Posterior vena cava (tissue), 2 donors: ENCODE measurements around the gene DCAKD. TPM values are rescaled to one million over a fixed set of nuclear protein-coding genes. Genes with fewer than 3 reads are reported as not detected.

ENCODE experiments used
- DNase-seq: peaks from one replicate; pipeline ENCODE4 v3.0.0-alpha.2; 2020; ENCODE audit warnings: low spot score
- intact Hi-C, 2 donors: fragments of 100-400 bp; cut with DNase I; formaldehyde crosslinking; loops; one replicate each; pipeline versions ENCODE4 v1.14.1 to v1.14.2; 2022 to 2023
- total RNA-seq, 2 donors: library from RNA; stranded (reverse); fragmentation: NEBNext Ultra II Directional; extraction: Animal tissue kit (Norgen Biotek cat#: 25700); gene quantifications; one replicate each; pipeline ENCODE4 v1.2.1, GENCODE V29; 2021
- donor health status: DM: yes; HTN: yes; CAD: no.
- donor health status: DM: yes; HTN: yes; CAD: no.

The DCAKD gene
- total RNA-seq, 2 donors from 2014 or later: 17.9 to 19.9 TPM

- intact Hi-C loops: no loop called here
- DNase-seq: no peak
Measured at GRCh38 chr17:45038728-45039634, 12.5 kb downstream of the DCAKD start.

GRCh38 chr17:45036691-45037090 is 14.7 kb downstream of the DCAKD start:
- DNase-seq: no peak
- intact Hi-C loops: no loop called here

GRCh38 chr17:45035848-45036247 is 15.6 kb downstream of the DCAKD start:
- DNase-seq: no peak
- intact Hi-C loops: no loop called here

- intact Hi-C loops: no loop called here
Measured at GRCh38 chr17:45034599-45034998, 16.8 kb downstream of the DCAKD start.

GRCh38 chr17:45032174-45032541 is 19.3 kb downstream of the DCAKD start:
- no peak for DNase-seq
- intact Hi-C loops: no loop called here

More at GRCh38 chr17:45034599-45034998, 16.8 kb downstream of the DCAKD start:
- DNase-seq: no peak

- intact Hi-C loops: no loop called here
- no peak for DNase-seq
Measured at GRCh38 chr17:45031231-45032173, 19.9 kb downstream of the DCAKD start.

- intact Hi-C loops: no loop called here
- DNase-seq: no peak
Measured at GRCh38 chr17:45030733-45031132, 20.7 kb downstream of the DCAKD start.

GRCh38 chr17:45029758-45030423 is 21.5 kb downstream of the DCAKD start:
- intact Hi-C loops: loop anchor here (10.0 kb wide), 1 partner anchor 255 kb away; no protein-coding TSS in a partner anchor
- DNase-seq: no peak

GRCh38 chr17:45029096-45029495 is 22.3 kb downstream of the DCAKD start:
- intact Hi-C loops: loop anchor here (10.0 kb wide), 1 partner anchor 254 kb away; no protein-coding TSS in a partner anchor
- no peak for DNase-seq

GRCh38 chr17:45022655-45023339 is 28.6 kb downstream of the DCAKD start:
- intact Hi-C loops: loop anchor here (2.0 to 10.0 kb wide), 3 partner anchors 102 to 248 kb away; partner anchors contain the start of gene GFAP (in 1 of the 2)

GRCh38 chr17:45022288-45022648 is 29.2 kb downstream of the DCAKD start:
- DNase-seq: no peak
- intact Hi-C loops: loop anchor here (2.0 to 10.0 kb wide), 3 partner anchors 101 to 247 kb away; partner anchors contain the start of gene GFAP (in 1 of the 2)

More at GRCh38 chr17:45022655-45023339, 28.6 kb downstream of the DCAKD start:
- DNase-seq: no peak

GRCh38 chr17:45021607-45022287 is 29.7 kb downstream of the DCAKD start:
- DNase-seq: peak; percentile 91
- intact Hi-C loops: loop anchor here (2.0 to 10.0 kb wide), 3 partner anchors 101 to 247 kb away; partner anchors contain the start of gene GFAP (in 1 of the 2)

- DNase-seq: no peak
Measured at GRCh38 chr17:45020354-45021138, 30.9 kb downstream of the DCAKD start.

GRCh38 chr17:45018848-45019711 is 32.4 kb downstream of the DCAKD start:
- peak; percentile 86 for DNase-seq
- intact Hi-C loops: no loop called here

More at GRCh38 chr17:45020354-45021138, 30.9 kb downstream of the DCAKD start:
- intact Hi-C loops: loop anchor here (5.0 to 10.0 kb wide), 2 partner anchors 103 to 246 kb away; partner anchors contain the start of gene GFAP (in 1 of the 2)

GRCh38 chr17:45018514-45018847 is 33.0 kb downstream of the DCAKD start:
- intact Hi-C loops: no loop called here
- DNase-seq: no peak

GRCh38 chr17:45016823-45017222 is 34.6 kb downstream of the DCAKD start:
- no peak for DNase-seq
- intact Hi-C loops: no loop called here
